Measurements from ENCODE around the gene ABCC10.
"Not testable (repeated sequence)": the region's sequence is repeated elsewhere in the genome, so short reads cannot be mapped to it uniquely, and the experiment has no call there.

Gene ABCC10, protein sequence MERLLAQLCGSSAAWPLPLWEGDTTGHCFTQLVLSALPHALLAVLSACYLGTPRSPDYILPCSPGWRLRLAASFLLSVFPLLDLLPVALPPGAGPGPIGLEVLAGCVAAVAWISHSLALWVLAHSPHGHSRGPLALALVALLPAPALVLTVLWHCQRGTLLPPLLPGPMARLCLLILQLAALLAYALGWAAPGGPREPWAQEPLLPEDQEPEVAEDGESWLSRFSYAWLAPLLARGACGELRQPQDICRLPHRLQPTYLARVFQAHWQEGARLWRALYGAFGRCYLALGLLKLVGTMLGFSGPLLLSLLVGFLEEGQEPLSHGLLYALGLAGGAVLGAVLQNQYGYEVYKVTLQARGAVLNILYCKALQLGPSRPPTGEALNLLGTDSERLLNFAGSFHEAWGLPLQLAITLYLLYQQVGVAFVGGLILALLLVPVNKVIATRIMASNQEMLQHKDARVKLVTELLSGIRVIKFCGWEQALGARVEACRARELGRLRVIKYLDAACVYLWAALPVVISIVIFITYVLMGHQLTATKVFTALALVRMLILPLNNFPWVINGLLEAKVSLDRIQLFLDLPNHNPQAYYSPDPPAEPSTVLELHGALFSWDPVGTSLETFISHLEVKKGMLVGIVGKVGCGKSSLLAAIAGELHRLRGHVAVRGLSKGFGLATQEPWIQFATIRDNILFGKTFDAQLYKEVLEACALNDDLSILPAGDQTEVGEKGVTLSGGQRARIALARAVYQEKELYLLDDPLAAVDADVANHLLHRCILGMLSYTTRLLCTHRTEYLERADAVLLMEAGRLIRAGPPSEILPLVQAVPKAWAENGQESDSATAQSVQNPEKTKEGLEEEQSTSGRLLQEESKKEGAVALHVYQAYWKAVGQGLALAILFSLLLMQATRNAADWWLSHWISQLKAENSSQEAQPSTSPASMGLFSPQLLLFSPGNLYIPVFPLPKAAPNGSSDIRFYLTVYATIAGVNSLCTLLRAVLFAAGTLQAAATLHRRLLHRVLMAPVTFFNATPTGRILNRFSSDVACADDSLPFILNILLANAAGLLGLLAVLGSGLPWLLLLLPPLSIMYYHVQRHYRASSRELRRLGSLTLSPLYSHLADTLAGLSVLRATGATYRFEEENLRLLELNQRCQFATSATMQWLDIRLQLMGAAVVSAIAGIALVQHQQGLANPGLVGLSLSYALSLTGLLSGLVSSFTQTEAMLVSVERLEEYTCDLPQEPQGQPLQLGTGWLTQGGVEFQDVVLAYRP (N-terminal part only)

GRCh38 chr6:43427406-43428111 lies at the start of gene ABCC10:
ABCC10 (plus strand) TSS chr6:43427541; CDS start chr6:43427979, 438 bp downstream.
- DNase-seq (ENCODE audit: low read depth in 2 of 2) = peak; percentile 86 to 97

DNA sequence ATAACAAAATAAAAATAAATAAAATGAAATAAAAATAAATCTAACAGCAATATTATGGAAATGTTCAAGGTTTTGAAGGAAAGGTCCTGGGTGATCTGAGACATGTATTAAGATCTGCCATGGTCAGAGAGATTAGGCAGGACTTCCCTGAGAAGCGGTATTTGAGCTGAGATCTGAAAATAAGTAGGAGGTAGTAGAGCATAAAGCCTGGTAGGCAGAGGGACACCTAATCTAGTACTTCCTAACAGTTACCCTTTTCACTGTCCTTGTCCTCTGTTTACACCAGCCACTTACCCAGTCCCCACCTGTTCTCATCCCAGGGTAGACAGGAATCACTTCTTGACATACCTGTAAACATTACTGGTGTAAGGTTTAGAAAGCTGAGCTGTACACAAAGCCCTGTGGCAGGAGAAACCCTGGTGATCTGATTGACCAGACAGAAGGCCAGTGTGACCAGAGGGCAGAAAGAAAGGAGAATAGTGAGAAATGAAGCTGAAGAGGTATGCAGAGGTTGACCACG lies 49.6 kb upstream of the ABCC10 start:
- DNase-seq (ENCODE audit: low read depth in 2 of 2) = no peak

GRCh38 chr6:43378631-43379030 lies 48.7 kb upstream of the ABCC10 start:
- DNase-seq (ENCODE audit: low read depth in 2 of 2) = no peak

DNA sequence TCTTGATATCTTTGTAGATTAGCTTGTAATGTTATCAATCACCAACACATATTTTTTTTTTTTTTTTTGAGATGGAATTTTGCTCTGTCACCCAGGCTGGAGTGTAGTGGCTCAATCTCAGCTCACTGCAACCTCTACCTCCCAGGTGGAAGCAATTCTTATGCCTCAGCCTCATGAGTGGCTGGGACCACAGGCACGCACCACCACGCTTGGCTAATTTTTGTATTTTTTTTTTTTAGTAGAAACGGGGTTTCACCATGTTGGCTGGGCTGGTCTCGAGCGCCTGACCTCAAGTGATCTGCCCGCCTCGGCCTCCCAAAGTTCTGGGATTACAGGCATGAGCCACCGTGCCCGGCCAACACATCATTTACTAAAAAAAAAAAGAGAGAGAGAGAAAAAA lies 46.5 kb upstream of the ABCC10 start:
- not testable (repeated sequence) for DNase-seq (ENCODE audit: low read depth in 2 of 2)

GRCh38 chr6:43383021-43383667 lies 44.2 kb upstream of the ABCC10 start:
- no peak for DNase-seq (ENCODE audit: low read depth in 2 of 2)

GRCh38 chr6:43386492-43386891 lies 40.8 kb upstream of the ABCC10 start:
- DNase-seq (ENCODE audit: low read depth in 2 of 2) = no peak

DNA sequence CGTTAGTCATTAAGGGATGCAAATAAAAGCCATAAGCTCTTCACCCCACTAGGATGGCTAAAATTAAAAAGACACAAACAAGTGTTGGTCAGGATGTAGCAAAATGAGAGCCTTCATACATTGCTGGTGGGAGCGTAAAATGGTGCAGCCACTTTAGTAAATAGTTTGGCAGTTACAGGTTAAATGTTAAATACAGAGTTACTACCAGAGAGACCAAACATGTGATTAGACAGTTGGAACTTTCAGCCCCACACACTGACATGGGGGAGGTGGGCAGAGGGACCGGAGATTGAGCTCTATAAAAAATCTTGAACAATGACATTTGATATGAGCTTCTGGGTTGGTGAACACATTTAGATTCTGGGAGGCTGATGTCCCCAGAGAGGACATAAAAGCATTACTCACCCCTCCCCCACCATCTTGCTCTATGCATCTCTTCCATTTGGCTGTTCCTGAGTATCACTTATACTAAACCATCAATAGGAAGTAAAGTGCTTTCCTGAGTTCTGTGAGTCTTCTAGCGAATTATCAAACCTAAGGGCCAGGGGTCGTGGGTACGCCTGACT lies 37.5 kb upstream of the ABCC10 start:
- DNase-seq (ENCODE audit: low read depth in 2 of 2) = no peak

DNA sequence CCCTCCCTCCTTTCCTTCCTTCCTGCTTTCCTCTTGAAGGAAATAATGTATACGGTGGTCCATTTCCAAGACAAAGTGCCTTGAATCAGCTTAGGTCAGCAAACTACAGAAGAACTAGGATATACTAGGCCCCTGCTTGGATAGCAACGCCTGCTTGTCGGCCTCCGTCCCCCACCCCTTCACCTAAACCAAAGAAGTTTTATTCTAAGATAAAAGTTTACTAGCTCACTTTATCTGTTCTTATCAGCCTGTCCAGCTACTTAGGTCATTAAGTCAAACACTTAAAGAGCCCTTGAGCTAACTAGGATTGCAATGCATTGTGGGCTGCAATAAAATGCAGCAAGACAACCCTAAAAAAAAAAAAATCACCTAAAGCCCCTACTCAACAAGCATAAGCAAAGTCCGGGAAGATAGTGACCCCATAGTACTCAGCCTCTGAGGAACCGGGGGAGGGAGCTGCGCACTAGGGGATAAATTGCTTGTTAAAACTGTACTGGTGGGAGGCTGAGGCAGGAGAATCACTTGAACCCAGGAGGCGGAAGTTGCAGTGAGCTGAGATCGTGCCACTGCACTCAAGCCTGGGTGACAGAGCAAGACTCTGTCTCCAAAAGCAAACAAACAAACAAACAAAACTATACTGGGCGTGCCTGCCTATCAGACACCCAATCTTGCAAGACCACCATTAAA lies 36.4 kb upstream of the ABCC10 start:
- not testable (repeated sequence) for DNase-seq (ENCODE audit: low read depth in 2 of 2)

DNA sequence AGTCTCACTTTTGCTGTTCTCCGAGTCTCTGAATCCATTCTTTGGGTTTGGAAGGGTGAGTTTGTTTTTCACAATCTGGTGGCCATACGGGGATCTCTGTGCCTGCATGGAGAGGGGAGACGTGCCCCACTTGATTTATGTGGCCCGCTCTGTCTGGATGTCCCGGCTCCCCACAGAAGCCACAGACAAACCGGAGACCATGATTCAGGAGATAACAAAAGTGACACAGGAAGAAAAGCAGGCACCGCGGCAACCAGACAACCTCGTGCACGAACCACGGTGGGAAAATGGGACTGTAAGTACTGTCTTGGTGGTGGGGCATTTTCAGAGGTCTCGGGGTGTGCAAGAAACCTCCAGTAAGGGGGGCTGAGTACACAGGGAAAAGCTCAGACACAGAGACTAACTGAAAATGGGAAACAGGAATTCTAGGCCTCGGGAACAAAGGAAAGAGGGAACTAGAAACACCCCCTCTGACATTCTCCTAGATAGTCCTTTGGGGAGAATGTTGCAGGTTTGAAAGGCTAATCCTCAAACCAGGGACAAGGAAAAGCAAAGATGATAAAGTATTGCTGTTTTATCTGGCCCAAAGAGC lies 35.8 kb upstream of the ABCC10 start:
- peak in 1 of 2 experiments; percentile 20 for DNase-seq (ENCODE audit: low read depth in 2 of 2)

- DNase-seq (ENCODE audit: low read depth in 2 of 2) = not testable (repeated sequence)
Observed at GRCh38 chr6:43393133-43393532, 34.2 kb upstream of the ABCC10 start.

- no peak for DNase-seq (ENCODE audit: low read depth in 2 of 2)
Observed at GRCh38 chr6:43393602-43394001, 33.7 kb upstream of the ABCC10 start.

GRCh38 chr6:43394982-43395381 lies 32.4 kb upstream of the ABCC10 start:
- no peak for DNase-seq (ENCODE audit: low read depth in 2 of 2)

DNA sequence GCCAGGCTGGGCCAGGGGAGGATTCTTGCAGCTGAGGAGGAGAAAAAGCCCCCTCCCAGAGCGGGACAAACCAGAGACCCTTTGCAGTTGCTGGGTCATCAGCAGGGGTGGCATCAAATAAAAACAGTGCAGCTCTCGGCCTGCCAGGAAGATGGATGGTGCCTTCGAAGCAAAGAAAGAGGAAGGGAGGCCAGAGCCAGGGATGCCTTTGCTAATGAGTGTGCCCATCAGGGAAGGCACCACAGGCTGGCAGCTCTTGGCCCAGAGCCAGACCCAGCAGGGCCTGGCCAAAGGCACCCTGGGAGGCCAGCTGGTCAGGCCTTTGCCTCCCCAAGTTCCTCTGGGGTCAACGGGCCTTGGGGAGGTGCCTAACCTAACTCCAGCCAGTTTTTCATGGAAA lies 31.6 kb upstream of the ABCC10 start:
- no peak for DNase-seq (ENCODE audit: low read depth in 2 of 2)

GRCh38 chr6:43396408-43397149 lies 30.8 kb upstream of the ABCC10 start:
- no peak for DNase-seq (ENCODE audit: low read depth in 2 of 2)

DNA sequence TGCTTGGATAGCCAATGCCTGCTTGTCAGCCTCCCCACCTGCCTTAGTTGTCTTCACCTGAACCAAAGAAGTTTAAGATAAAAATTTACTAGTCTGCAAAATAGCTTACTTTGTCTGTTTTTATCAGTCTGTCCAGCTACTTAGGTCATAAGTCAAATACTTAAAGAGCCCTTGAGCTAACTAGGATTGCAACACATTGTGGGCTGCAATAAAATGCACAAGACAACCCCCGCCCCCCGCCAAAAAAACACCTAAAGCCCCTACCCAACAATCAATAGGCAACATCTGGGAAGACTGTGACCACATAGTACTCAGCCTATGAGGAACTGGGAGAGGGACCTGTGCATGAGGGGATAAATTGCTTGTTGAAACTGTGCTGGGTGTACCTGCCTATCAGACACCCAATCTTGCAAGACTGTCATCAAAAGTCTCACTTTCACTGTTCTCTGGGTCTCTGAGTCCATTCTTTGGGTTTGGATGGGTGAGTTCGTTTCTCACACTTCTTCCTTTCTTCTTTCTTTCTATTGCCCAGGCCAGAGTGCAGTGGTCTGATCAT lies 27.3 kb upstream of the ABCC10 start:
- no peak for DNase-seq (ENCODE audit: low read depth in 2 of 2)

GRCh38 chr6:43401730-43402129 lies 25.6 kb upstream of the ABCC10 start:
- no peak for DNase-seq (ENCODE audit: low read depth in 2 of 2)

GRCh38 chr6:43402820-43403219 lies 24.5 kb upstream of the ABCC10 start:
- no peak for DNase-seq (ENCODE audit: low read depth in 2 of 2)

DNA sequence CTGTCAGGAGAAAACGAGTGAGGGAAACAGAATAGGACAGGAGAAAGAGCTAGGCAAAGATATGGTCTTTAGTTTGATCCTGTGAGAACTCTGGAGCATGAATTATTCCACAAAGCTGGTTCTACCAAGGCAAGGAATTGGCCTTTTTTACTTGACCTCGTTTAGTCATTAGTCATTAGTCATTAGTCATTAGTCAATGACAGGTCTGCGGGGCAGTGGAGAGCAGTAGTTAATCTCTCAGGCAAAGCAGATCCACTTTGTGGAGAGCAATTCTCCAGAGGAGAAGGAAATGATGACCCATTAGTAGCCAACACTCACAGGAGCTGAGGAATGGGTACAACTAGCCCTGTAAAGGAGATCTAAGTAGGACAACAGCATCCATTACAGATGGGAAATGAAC lies 22.0 kb upstream of the ABCC10 start:
- DNase-seq (ENCODE audit: low read depth in 2 of 2) = no peak
